Activated effector memory CD4-positive, alpha-beta T cell treated with Interleukin-2 at 50 U/mL for 16 hours (primary cell): ENCODE results near the gene GARIN5B.

Experiments used
- DNase-seq: peaks from one replicate; pipeline ENCODE4 v3.0.0-alpha.2; 2020

Gene GARIN5B

GRCh38 chr19:55368701-55369563 is 5.9 kb upstream of the GARIN5B start:
- DNase-seq: no peak

- DNase-seq: no peak
Observed at GRCh38 chr19:55368106-55368505, 5.0 kb upstream of the GARIN5B start.

- DNase-seq: no peak
Observed at GRCh38 chr19:55366790-55367189, 3.7 kb upstream of the GARIN5B start.

- no peak for DNase-seq
Observed at GRCh38 chr19:55365964-55366363, 2.9 kb upstream of the GARIN5B start.

GRCh38 chr19:55365245-55365644 is 2.2 kb upstream of the GARIN5B start:
- no peak for DNase-seq

GRCh38 chr19:55362174-55362989 is 678 bp downstream of the GARIN5B start:
- no peak for DNase-seq

- DNase-seq: no peak
Observed at GRCh38 chr19:55360902-55361301, 2.2 kb downstream of the GARIN5B start.

GRCh38 chr19:55358943-55359908 is 3.8 kb downstream of the GARIN5B start:
- DNase-seq: no peak

GRCh38 chr19:55358493-55358892 is 4.6 kb downstream of the GARIN5B start:
- no peak for DNase-seq

GRCh38 chr19:55355213-55355821 is 7.7 kb downstream of the GARIN5B start:
- no peak for DNase-seq

- DNase-seq: no peak
Observed at GRCh38 chr19:55354698-55355212, 8.3 kb downstream of the GARIN5B start, which contains the start of gene COX6B2. Gene COX6B2 (minus strand): TSS chr19:55354719. CDS start chr19:55354521, 198 bp downstream.

- DNase-seq: peak; percentile 57
Observed at GRCh38 chr19:55353803-55354697, 9.0 kb downstream of the GARIN5B start.

- no peak for DNase-seq
Observed at GRCh38 chr19:55353356-55353802, 9.7 kb downstream of the GARIN5B start.

GRCh38 chr19:55352549-55353145 is 10.4 kb downstream of the GARIN5B start:
- DNase-seq: no peak

GRCh38 chr19:55352040-55352439 is 11.0 kb downstream of the GARIN5B start:
- no peak for DNase-seq

- DNase-seq: no peak
Observed at GRCh38 chr19:55350620-55351315, 12.3 kb downstream of the GARIN5B start.

- no peak for DNase-seq
Observed at GRCh38 chr19:55348317-55349034, 14.6 kb downstream of the GARIN5B start.

GRCh38 chr19:55347442-55348009 is 15.5 kb downstream of the GARIN5B start:
- DNase-seq: no peak
